ENCODE results near the gene SLC25A13.

Gene SLC25A13

GRCh38 chr7:96154506-96154905 is 167.4 kb downstream of the SLC25A13 start:
- DNase-seq (ENCODE audit: low read depth) = peak; percentile 54

- no peak for DNase-seq (ENCODE audit: low read depth)
These were observed 169.2 kb downstream of the SLC25A13 start for GRCh38 chr7:96152706-96153105.

- DNase-seq (ENCODE audit: low read depth) = no peak
These were observed 170.0 kb downstream of the SLC25A13 start for GRCh38 chr7:96151889-96152288.

- peak; percentile 42 for DNase-seq (ENCODE audit: low read depth)
These were observed 177.7 kb downstream of the SLC25A13 start for GRCh38 chr7:96144260-96144526.

- no peak for DNase-seq (ENCODE audit: low read depth)
These were observed 178.2 kb downstream of the SLC25A13 start for GRCh38 chr7:96143495-96144259.

- no peak for DNase-seq (ENCODE audit: low read depth)
These were observed 185.2 kb downstream of the SLC25A13 start for GRCh38 chr7:96136600-96137239.

- peak; percentile 20 for DNase-seq (ENCODE audit: low read depth)
These were observed 186.7 kb downstream of the SLC25A13 start for GRCh38 chr7:96135241-96135640.

- DNase-seq (ENCODE audit: low read depth) = no peak
These were observed 190.4 kb downstream of the SLC25A13 start for GRCh38 chr7:96131525-96131924.

GRCh38 chr7:96127746-96128145 is 194.2 kb downstream of the SLC25A13 start:
- DNase-seq (ENCODE audit: low read depth) = no peak

GRCh38 chr7:96126382-96126781 is 195.5 kb downstream of the SLC25A13 start:
- no peak for DNase-seq (ENCODE audit: low read depth)

- peak; percentile 30 for DNase-seq (ENCODE audit: low read depth)
These were observed 199.2 kb downstream of the SLC25A13 start for GRCh38 chr7:96122746-96123145.

- DNase-seq (ENCODE audit: low read depth) = no peak
These were observed 200.1 kb downstream of the SLC25A13 start for GRCh38 chr7:96121752-96122151.

GRCh38 chr7:96120445-96121225 is 201.3 kb downstream of the SLC25A13 start:
- peak; percentile 83 for DNase-seq (ENCODE audit: low read depth)

GRCh38 chr7:96118449-96119001 is 203.4 kb downstream of the SLC25A13 start:
- peak; percentile 59 for DNase-seq (ENCODE audit: low read depth)

GRCh38 chr7:96116173-96116572 is 205.7 kb downstream of the SLC25A13 start:
- no peak for DNase-seq (ENCODE audit: low read depth)

- no peak for DNase-seq (ENCODE audit: low read depth)
These were observed 207.7 kb downstream of the SLC25A13 start for GRCh38 chr7:96114190-96114589.

GRCh38 chr7:96111405-96111804 is 210.5 kb downstream of the SLC25A13 start:
- no peak for DNase-seq (ENCODE audit: low read depth)

- no peak for DNase-seq (ENCODE audit: low read depth)
These were observed 216.9 kb downstream of the SLC25A13 start for GRCh38 chr7:96104984-96105383.

GRCh38 chr7:96102096-96102811 is 219.6 kb downstream of the SLC25A13 start:
- no peak for DNase-seq (ENCODE audit: low read depth)

- DNase-seq (ENCODE audit: low read depth) = no peak
These were observed 221.2 kb downstream of the SLC25A13 start for GRCh38 chr7:96100737-96101136.

- DNase-seq (ENCODE audit: low read depth) = no peak
These were observed 224.1 kb downstream of the SLC25A13 start for GRCh38 chr7:96097835-96098234.

- peak; percentile 70 for DNase-seq (ENCODE audit: low read depth)
These were observed 228.5 kb downstream of the SLC25A13 start for GRCh38 chr7:96093435-96093834.

Data from amniotic epithelial cell (primary cell).